SH-SY5Y (cell line): ENCODE results near the gene GRID2.

ENCODE experiments used
- GATA2 ChIP-seq: IDR thresholded peaks from 2 replicates; pipeline ENCODE4 v1.6.1; 2011; ENCODE audit warnings: mild to moderate bottlenecking, low read depth, low read length
- GATA3 ChIP-seq: IDR thresholded peaks from 2 replicates; pipeline ENCODE4 v1.6.1; 2011; ENCODE audit warnings: low read depth, mild to moderate bottlenecking, low read length, moderate library complexity

DNA sequence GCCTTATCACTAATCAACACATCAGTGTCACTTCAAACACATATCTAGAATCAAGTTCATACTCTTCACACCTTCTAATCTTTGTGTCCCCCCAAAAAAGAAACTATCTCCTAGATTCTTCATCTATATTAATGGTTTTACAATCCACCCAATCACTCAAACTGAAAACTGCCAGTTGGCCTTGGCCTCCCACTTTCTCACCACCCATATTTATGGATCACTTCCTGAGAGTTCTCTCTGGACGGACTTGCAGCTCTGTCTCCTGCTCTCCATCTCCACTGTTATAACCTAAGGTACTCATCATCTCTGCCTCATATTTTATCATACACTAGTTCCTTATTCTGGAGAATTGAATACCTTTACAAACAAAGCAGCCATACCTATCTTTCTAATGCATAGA lies 1418.7 kb downstream of the GRID2 start:
- no peak for TF ChIP-seq GATA2
- no peak for TF ChIP-seq GATA3
